GM12878 (cell line): ENCODE data around the gene AIFM1. TPM values are rescaled to one million over a fixed set of nuclear protein-coding genes. Genes with fewer than 3 reads are reported as not detected.

Source experiments
- ATAC-seq: fragments of 200-7000 bp; cut with Tn5 transposase; 3 replicates; pipeline ENCODE4 v1.9.1; 2020; ENCODE audit warnings: mild to moderate bottlenecking, moderate library complexity
- BruUV-seq: library from RNA; stranded (reverse); fragments of 400-500 nt; replicated peaks from 2 replicates; lab custom pipeline; 2021; lab: Mats Ljungman, UMichigan
- CTCF ChIA-PET: fragments of 300-600 bp; sonication (Branson Sonifier 250); formaldehyde crosslinking; extraction: SDS; loops from one replicate; lab custom pipeline; 2021; ENCODE audit warnings: inconsistent platforms; lab: Yijun Ruan, JAX
- POLR2A ChIA-PET: fragments of 350-600 bp; formaldehyde crosslinking; extraction: SDS; loops from one replicate; lab custom pipeline; 2021; ENCODE audit warnings: inconsistent platforms; lab: Charles Lee
- RAD21 ChIA-PET: fragments of 300-600 bp; sonication (Branson Sonifier 250); formaldehyde crosslinking; loops from one replicate; lab custom pipeline; 2023; ENCODE audit warnings: antibody characterized with exemption; ENCODE audit not compliant: unreplicated experiment; lab: Charles Lee
- SMC1A ChIA-PET: fragments of 300-600 bp; sonication (Branson Sonifier 250); formaldehyde crosslinking; loops from one replicate; lab custom pipeline; 2023; ENCODE audit not compliant: unreplicated experiment, uncharacterized antibody; lab: Charles Lee
- DNase-seq: peaks from one replicate; pipeline ENCODE4 v3.0.0-alpha.2; 2011; ENCODE audit warnings: low read depth, low spot score
- FAIRE-seq: peaks from 3 replicates; lab custom pipeline; 2011; peaks lifted over from hg19 to GRCh38; lab: Jason Lieb, UNC
- H2AFZ ChIP-seq: 2 replicates; pipeline ENCODE4 v1.6.0; 2011; ENCODE audit warnings: low read depth, low read length, control low read depth; ENCODE audit not compliant: control insufficient read depth
- H3K27ac ChIP-seq: 2 replicates; pipeline ENCODE4 v1.5.1; 2011; ENCODE audit warnings: control low read depth; ENCODE audit not compliant: control insufficient read depth, insufficient read depth
- H3K27me3 ChIP-seq, 2 experiments: replicated peaks in 1 of 2; 2 replicates each; pipeline versions ENCODE4 v1.6.0 to v1.6.1; 2011; ENCODE audit warnings: low read length in 1 of 2; ENCODE audit not compliant: control insufficient read depth in 2 of 2, insufficient read depth in 2 of 2
- H3K36me3 ChIP-seq, 2 experiments: 2 replicates each; pipeline ENCODE4 v1.5.1; 2011; ENCODE audit warnings: low read length in 1 of 2; ENCODE audit not compliant: control insufficient read depth in 2 of 2, insufficient read depth in 2 of 2
- H3K4me1 ChIP-seq: 2 replicates; pipeline ENCODE4 v1.6.1; 2011; ENCODE audit warnings: mild to moderate bottlenecking, low read length, moderate library complexity, mixed read lengths; ENCODE audit not compliant: control insufficient read depth, insufficient read depth
- H3K4me2 ChIP-seq: 2 replicates; pipeline ENCODE4 v1.6.0; 2011; ENCODE audit warnings: control low read depth; ENCODE audit not compliant: control insufficient read depth, insufficient read depth
- H3K4me3 ChIP-seq: fragments of 200-600 bp; sonication (generic); 2 replicates; pipeline ENCODE4 v1.5.1; 2016
- H3K79me2 ChIP-seq: 2 replicates; pipeline ENCODE4 v1.6.0; 2011; ENCODE audit warnings: low read length; ENCODE audit not compliant: control insufficient read depth, insufficient read depth
- H3K9ac ChIP-seq: 2 replicates; pipeline ENCODE4 v1.8.0; 2011; ENCODE audit warnings: low read length, control low read depth, mixed read lengths; ENCODE audit not compliant: control insufficient read depth, insufficient read depth
- H3K9me3 ChIP-seq: replicated peaks from 3 replicates; pipeline ENCODE4 v1.5.1; 2011; ENCODE audit warnings: mild to moderate bottlenecking, low read length; ENCODE audit not compliant: control insufficient read depth, insufficient read depth
- H4K20me1 ChIP-seq: 2 replicates; pipeline ENCODE4 v1.6.0; 2011; ENCODE audit not compliant: control insufficient read depth, insufficient read depth
- CEBPB ChIP-seq, 2 experiments: fragments of 150-350 bp in 1 of 2; IDR thresholded peaks; 2 replicates each; pipeline ENCODE4 v1.6.1; 2012 to 2014; ENCODE audit warnings: low read depth in 2 of 2, low read length in 2 of 2, borderline replicate concordance in 1 of 2, inconsistent platforms in 1 of 2
- CHD2 ChIP-seq: IDR thresholded peaks from 2 replicates; pipeline ENCODE4 v1.6.1; 2011; ENCODE audit warnings: low read depth, low read length, improper control_type of control experiment, borderline replicate concordance
- ESRRA ChIP-seq: IDR thresholded peaks from 2 replicates; pipeline ENCODE4 v1.6.1; 2012; ENCODE audit warnings: mild to moderate bottlenecking, low read length, improper control_type of control experiment
- IKZF1 ChIP-seq: fragments of 450-650 bp; conservative IDR thresholded peaks from 2 replicates; pipeline ENCODE4 v1.6.1; 2017; ENCODE audit warnings: antibody characterized with exemption, mild to moderate bottlenecking
- NFYB ChIP-seq: IDR thresholded peaks from 2 replicates; pipeline ENCODE4 v1.6.1; 2011; ENCODE audit warnings: low read depth, mild to moderate bottlenecking, low read length, improper control_type of control experiment, moderate library complexity; ENCODE audit not compliant: insufficient read depth
- NR2C2 ChIP-seq: IDR thresholded peaks from 2 replicates; pipeline ENCODE4 v1.6.1; 2011; ENCODE audit warnings: borderline replicate concordance, low read depth; ENCODE audit not compliant: control insufficient read depth, insufficient read length
- NRF1 ChIP-seq: conservative IDR thresholded peaks from 2 replicates; pipeline ENCODE4 v1.6.1; 2011; ENCODE audit warnings: mild to moderate bottlenecking, low read depth, low read length, improper control_type of control experiment
- PAX8 ChIP-seq: fragments of 450-650 bp; IDR thresholded peaks from 2 replicates; pipeline ENCODE4 v1.6.1; 2017; ENCODE audit warnings: mild to moderate bottlenecking, moderate library complexity
- ZBED1 ChIP-seq: IDR thresholded peaks from 2 replicates; pipeline ENCODE4 v1.6.1; 2016; ENCODE audit warnings: borderline replicate concordance
- WGBS: methylation state at CpG from one replicate; pipeline ENCODE4 v1.1.6; 2016; ENCODE audit warnings: low lambda C conversion rate; ENCODE audit not compliant: insufficient replicate concordance, insufficient coverage; ENCODE audit errors: missing lambda C conversion rate; 5-methylcytosine and 5-hydroxymethylcytosine counted together
- in situ Hi-C: fragments of 300-500 bp; cut with MboI; formaldehyde crosslinking; loops from 9 replicates; pipeline ENCODE4 v1.14.3; 2018; ENCODE audit warnings: mixed read lengths
- intact Hi-C: fragments of 100-400 bp; cut with micrococcal nuclease; formaldehyde crosslinking; loops from one replicate; pipeline ENCODE4 v1.14.2; 2022; ENCODE audit not compliant: unreplicated experiment
- polyA plus RNA-seq, 11 experiments: library from polyadenylated mRNA; depleted of rRNA in 4 of 11; unstranded in 6 of 11; stranded (reverse) in 5 of 11; fragments of >200 nt; fragmentation: Nextera tagmentation in 4 of 11; fragmentation: Illumina TruSeq in 1 of 11; extraction: Ambion mirVana in 4 of 11; extraction: Trizol in 1 of 11; gene quantifications; 1 replicate in 1 of 11; 2 replicates in 10 of 11; pipeline versions ENCODE4 v1.2.1 to v1.2.3, GENCODE V29; 2011 to 2016; ENCODE audit warnings: inconsistent platforms in 2 of 11, missing spikeins in 2 of 11, low read depth in 1 of 11
- total RNA-seq, 4 experiments: library from RNA; depleted of rRNA in 3 of 4; stranded (reverse); fragments of >200 nt in 3 of 4; fragmentation: Illumina TruSeq in 1 of 4; extraction: Trizol in 1 of 4; gene quantifications; 2 replicates each; pipeline versions ENCODE4 v1.2.1 to v1.2.3, GENCODE V29; 2013 to 2021

AIFM1 gene
- total and polyA plus RNA-seq, 10 of the 15 experiments (the other 5 are each of a cell fraction or from before 2014, with no cell fraction given) = 44.2 to 121 (median 80.0) TPM

DNA sequence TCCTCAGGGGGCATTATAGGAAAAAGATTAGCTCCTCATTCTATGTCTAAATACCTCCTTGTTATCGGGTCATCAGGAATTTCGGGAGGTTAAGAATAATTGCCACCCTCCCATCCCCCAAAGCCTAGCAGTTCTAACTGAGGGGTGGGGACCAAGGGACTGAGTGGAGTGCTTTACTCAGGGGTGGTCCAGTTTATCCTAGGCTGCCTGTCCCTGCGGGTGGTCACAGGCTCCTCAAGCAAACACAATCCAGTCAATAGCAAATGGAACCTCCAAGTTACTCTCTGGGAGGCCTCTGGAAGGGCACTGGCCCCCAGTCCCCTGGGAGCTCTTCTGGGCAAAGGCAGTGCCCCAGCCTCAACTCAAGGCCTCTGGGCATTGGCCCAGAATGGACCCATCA is 62.0 kb downstream of the AIFM1 start:
- Histone ChIP-seq H3K27me3 (no peaks in the 10 kb centered on the region; a peak in 1 of 4 replicates), H2AFZ (no peak overlapping the region), H3K9ac (no peak overlapping the region), H3K4me2 (no peak overlapping the region)
- CTCF ChIA-PET = interaction anchor here (0.7 to 1.2 kb wide), 2 partner anchors 12 to 23 kb away, joined by 3 read pairs; no protein-coding TSS in a partner anchor
- POLR2A ChIA-PET = no interaction called here
- RAD21 ChIA-PET = no interaction called here
- no peak for TF ChIP-seq IKZF1
- no peak for TF ChIP-seq NFYB
- TF ChIP-seq ESRRA = no peak
- no peak for TF ChIP-seq CHD2
- no peak for TF ChIP-seq NR2C2
- TF ChIP-seq NRF1 = no peak
- TF ChIP-seq CEBPB (IDR thresholded peaks at IDR 0.05; ENCODE audit: borderline replicate concordance in 1 of 2, low read depth in 2 of 2, low read length in 2 of 2) = no peak
- no peak for TF ChIP-seq ZBED1
- TF ChIP-seq PAX8 = no peak
- TF ChIP-seq, all 136 proteins: peak for 0
- Histone ChIP-seq H3K27ac (no peak overlapping the region), H3K36me3 (no peaks in the 10 kb centered on the region; a peak in 1 of 4 replicates), H3K4me1 (peaks cover under 1% of the 10 kb centered on the region), H3K4me3 (no peak overlapping the region), H3K9me3 (no peaks in the 10 kb centered on the region), H4K20me1 (no peaks in the 10 kb centered on the region), H3K79me2 (peaks cover 68% of the 10 kb centered on the region)
- 67% methylated on average over 3 of the region's 3 CpGs for WGBS
- in situ Hi-C loops = no loop called here
- BruUV-seq = no TSS peak
- SMC1A ChIA-PET = interaction anchor here (1.5 kb wide), 1 partner anchor 18 kb away, joined by 3 read pairs; no protein-coding TSS in a partner anchor
- ATAC-seq (no peak), DNase-seq (no peak), FAIRE-seq (no peak)
- intact Hi-C loops = no loop called here
